GM10266 (cell line): ENCODE data around the gene RIMOC1.

Experiments used
- DNase-seq: peaks from one replicate; pipeline ENCODE4 v3.0.0; 2012; ENCODE audit errors: extremely low spot score
- TF ChIP-seq, protein P1 (sequence below): IDR thresholded peaks from 2 replicates; pipeline ENCODE4 v1.5.1; 2012; ENCODE audit warnings: mild to moderate bottlenecking, low read depth; ENCODE audit not compliant: control insufficient read depth, insufficient read depth; ENCODE audit errors: missing control alignments

The RIMOC1 gene

GRCh38 chr5:41903892-41904799 is at the start of gene RIMOC1:
Gene RIMOC1, plus strand, starts transcription at chr5:41904344. Its CDS starts 24 bp downstream, at chr5:41904368.
- TF ChIP-seq, protein P1, sequence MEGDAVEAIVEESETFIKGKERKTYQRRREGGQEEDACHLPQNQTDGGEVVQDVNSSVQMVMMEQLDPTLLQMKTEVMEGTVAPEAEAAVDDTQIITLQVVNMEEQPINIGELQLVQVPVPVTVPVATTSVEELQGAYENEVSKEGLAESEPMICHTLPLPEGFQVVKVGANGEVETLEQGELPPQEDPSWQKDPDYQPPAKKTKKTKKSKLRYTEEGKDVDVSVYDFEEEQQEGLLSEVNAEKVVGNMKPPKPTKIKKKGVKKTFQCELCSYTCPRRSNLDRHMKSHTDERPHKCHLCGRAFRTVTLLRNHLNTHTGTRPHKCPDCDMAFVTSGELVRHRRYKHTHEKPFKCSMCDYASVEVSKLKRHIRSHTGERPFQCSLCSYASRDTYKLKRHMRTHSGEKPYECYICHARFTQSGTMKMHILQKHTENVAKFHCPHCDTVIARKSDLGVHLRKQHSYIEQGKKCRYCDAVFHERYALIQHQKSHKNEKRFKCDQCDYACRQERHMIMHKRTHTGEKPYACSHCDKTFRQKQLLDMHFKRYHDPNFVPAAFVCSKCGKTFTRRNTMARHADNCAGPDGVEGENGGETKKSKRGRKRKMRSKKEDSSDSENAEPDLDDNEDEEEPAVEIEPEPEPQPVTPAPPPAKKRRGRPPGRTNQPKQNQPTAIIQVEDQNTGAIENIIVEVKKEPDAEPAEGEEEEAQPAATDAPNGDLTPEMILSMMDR, result no peak
- DNase-seq, result peak; percentile 90

DNA sequence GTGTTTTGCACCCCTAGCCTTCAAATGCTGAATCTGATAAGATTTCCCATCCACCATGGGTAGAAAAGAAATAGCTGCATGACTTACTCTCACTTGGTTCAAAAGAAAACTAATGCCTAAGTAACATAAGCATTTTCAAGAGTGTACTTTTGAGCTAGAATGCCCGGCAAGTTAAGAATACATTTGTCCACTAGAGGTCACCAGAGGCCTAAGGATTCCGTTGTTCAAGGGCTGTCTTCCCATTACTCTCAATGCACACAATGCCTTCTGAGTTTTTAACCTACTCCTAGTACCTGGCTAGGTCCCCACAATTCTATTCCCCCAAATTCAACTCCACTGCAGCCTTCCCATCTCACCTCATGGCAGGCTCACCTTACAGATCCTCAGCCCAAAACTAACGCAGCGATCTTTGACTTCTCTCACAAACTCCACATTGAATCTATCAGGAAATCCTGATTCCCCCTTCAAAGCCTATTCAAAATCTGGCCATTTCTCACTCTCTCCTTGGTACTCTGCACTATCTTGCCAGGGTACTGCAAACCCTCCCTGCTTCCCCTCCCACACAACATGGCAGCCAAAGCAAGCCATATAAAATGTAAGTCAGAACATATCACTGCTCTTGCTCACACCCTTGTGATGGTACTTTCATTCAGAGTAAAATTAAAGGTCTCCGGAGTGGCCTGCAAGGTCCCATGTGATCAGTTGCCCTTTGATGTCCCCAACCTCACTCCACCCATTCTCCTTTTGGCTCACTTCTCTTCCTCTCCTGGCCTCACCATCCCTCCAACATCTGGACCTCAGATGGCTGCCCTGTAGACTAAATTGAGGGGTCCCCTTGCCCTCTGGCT is 47.3 kb upstream of the RIMOC1 start:
- TF ChIP-seq, protein P1, result peak; percentile 69
- DNase-seq, result peak; percentile 56

GRCh38 chr5:41857989-41858388 is 46.2 kb upstream of the RIMOC1 start:
- TF ChIP-seq, protein P1, result no peak
- no peak for DNase-seq

DNA sequence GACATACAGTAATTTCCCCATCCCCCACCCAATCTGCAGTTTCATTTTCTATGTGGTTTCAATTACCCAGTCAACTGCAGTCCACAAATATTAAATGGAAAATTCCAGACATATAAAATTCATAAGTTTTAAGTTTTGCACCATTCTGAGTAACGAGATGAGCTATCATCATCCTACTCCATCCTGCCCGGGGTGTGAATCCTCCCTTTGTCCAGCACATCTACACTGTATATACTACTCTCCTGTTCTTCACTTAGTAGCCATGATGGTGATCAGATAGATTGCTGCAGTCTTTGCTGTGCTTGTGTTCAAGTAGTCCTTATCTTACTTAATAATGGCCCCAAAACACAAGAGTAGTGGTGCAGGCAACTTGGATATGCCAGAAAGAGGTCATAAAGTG is 45.3 kb upstream of the RIMOC1 start:
- DNase-seq, result no peak
- TF ChIP-seq, protein P1, result no peak

- DNase-seq, result no peak
- TF ChIP-seq, protein P1, result no peak
Observed at GRCh38 chr5:41863871-41864486, 40.2 kb upstream of the RIMOC1 start.

DNA sequence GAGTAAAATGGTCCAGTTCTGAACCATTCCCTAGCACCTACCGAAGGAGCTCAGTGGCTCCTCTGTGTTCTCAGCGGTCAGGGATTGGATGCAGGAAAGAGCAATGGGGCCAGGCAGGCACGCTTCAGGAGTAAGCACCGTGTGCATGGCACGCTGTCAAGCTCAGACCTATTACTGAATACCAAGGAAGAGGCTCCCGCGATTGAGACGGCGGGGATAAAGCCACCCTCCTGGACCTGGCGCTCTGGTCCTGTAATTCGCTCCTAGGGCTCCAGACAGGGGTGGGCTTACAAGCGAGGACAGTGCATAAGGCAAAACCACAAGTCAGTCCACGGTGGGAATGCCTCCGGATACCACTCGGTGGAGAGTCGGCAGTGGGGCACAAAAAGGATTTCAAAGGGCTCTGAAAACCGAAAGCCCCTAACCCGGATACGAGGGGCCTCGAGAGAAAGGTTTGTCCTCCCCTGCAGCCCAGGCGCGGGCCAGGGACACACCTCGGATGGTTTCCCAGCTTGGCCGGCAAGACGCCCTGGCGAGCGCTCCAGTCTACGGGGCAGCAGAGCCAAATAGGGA is 34.9 kb upstream of the RIMOC1 start:
- TF ChIP-seq, protein P1, result no peak
- DNase-seq, result no peak
